K562 (cell line): ENCODE data around the gene DOCK3. TPM values are rescaled to one million over a fixed set of nuclear protein-coding genes. Genes with fewer than 3 reads are reported as not detected.

Source experiments
- ATAC-seq: fragments of 200-7000 bp; cut with Tn5 transposase; 3 replicates; pipeline ENCODE4 v1.9.1; 2020; ENCODE audit warnings: moderate library complexity
- BruUV-seq: library from RNA; stranded (reverse); fragments of 400-500 nt; replicated peaks from 2 replicates; lab custom pipeline; 2021; lab: Mats Ljungman, UMichigan
- CTCF ChIA-PET: fragments of 300-600 bp; formaldehyde crosslinking; extraction: SDS; loops from one replicate; lab custom pipeline; 2021; ENCODE audit warnings: low intra/inter-chr PET ratio; lab: Yijun Ruan, JAX
- POLR2A ChIA-PET: fragments of 300-600, 350-650 bp; sonication (Branson Sonifier 250); formaldehyde crosslinking; extraction: SDS; loops from one replicate; lab custom pipeline; 2021; ENCODE audit warnings: antibody characterized with exemption, inconsistent platforms; lab: Yijun Ruan, JAX
- DNase-seq, 4 experiments: peaks; one replicate each; pipeline versions ENCODE4 v3.0.0 to v3.0.0-alpha.2; 2011 to 2018; ENCODE audit warnings: low spot score in 3 of 4, mixed read lengths in 3 of 4; ENCODE audit errors: extremely low read depth in 1 of 4
- FAIRE-seq: peaks from 2 replicates; lab custom pipeline; 2011; peaks lifted over from hg19 to GRCh38; lab: Jason Lieb, UNC
- H2AFZ ChIP-seq: 2 replicates; pipeline ENCODE4 v1.6.0; 2011; ENCODE audit warnings: low read depth, low read length, control low read depth, inconsistent platforms
- H3K27ac ChIP-seq: fragments of 200-600 bp; 3 replicates; pipeline ENCODE4 v1.8.0; 2011; ENCODE audit warnings: low read depth, mild to moderate bottlenecking, control low read depth, inconsistent platforms, low read length, moderate library complexity, mixed read lengths; ENCODE audit errors: extremely low read depth
- H3K27me3 ChIP-seq, 2 experiments: fragments of 300-600 bp in 1 of 2; 2 replicates in 1 of 2; 3 replicates in 1 of 2; pipeline versions ENCODE4 v1.6.0 to v1.8.0; 2011; ENCODE audit warnings: inconsistent platforms in 2 of 2, low read length in 2 of 2, mild to moderate bottlenecking in 1 of 2, mixed read lengths in 1 of 2, moderate library complexity in 1 of 2; ENCODE audit not compliant: control insufficient read depth in 2 of 2, insufficient read depth in 2 of 2
- H3K36me3 ChIP-seq: fragments of 300-600 bp; 3 replicates; pipeline ENCODE4 v1.8.0; 2011; ENCODE audit warnings: mild to moderate bottlenecking, low read length, inconsistent platforms; ENCODE audit not compliant: control insufficient read depth, insufficient read depth
- H3K4me1 ChIP-seq, 2 experiments: fragments of 200-600 bp in 1 of 2; replicated peaks in 1 of 2; 2 replicates in 1 of 2; 3 replicates in 1 of 2; pipeline versions ENCODE4 v1.5.1 to v1.8.0; 2011; ENCODE audit warnings: inconsistent platforms in 2 of 2, low read length in 2 of 2, mild to moderate bottlenecking in 1 of 2, mixed read lengths in 1 of 2, moderate library complexity in 1 of 2; ENCODE audit not compliant: control insufficient read depth in 2 of 2, insufficient read depth in 2 of 2
- H3K4me2 ChIP-seq: 2 replicates; pipeline ENCODE4 v1.6.1; 2011; ENCODE audit warnings: low read length, control low read depth, inconsistent platforms, mixed read lengths; ENCODE audit not compliant: insufficient read depth
- H3K4me3 ChIP-seq: fragments of 200-600 bp; sonication (generic), shearing (Covaris generic); 2 replicates; pipeline ENCODE4 v1.5.1; 2016; ENCODE audit warnings: control low read depth, inconsistent platforms
- H3K79me2 ChIP-seq: fragments of 200-600 bp; 3 replicates; pipeline ENCODE4 v1.8.0; 2011; ENCODE audit warnings: low read length, inconsistent platforms; ENCODE audit not compliant: control insufficient read depth, insufficient read depth
- H3K9ac ChIP-seq, 2 experiments: 2 replicates each; pipeline versions ENCODE4 v1.6.0 to v1.6.1; 2011; ENCODE audit warnings: low read depth in 2 of 2, low read length in 2 of 2, control low read depth in 1 of 2, inconsistent platforms in 1 of 2, mild to moderate bottlenecking in 1 of 2, mixed read lengths in 1 of 2; ENCODE audit not compliant: insufficient read depth in 1 of 2
- H3K9me1 ChIP-seq: one replicate; pipeline ENCODE4 v1.6.0; 2011; ENCODE audit warnings: inconsistent platforms, mild to moderate bottlenecking, low read length, moderate library complexity; ENCODE audit not compliant: control insufficient read depth, insufficient read depth
- H3K9me3 ChIP-seq: replicated peaks from 2 replicates; pipeline ENCODE4 v1.5.1; 2011; ENCODE audit warnings: low read depth, low read length, inconsistent platforms; ENCODE audit not compliant: control insufficient read depth, insufficient read depth
- H4K20me1 ChIP-seq: replicated peaks from 2 replicates; pipeline ENCODE4 v1.6.1; 2011; ENCODE audit warnings: low read length, inconsistent platforms, mixed read lengths; ENCODE audit not compliant: control insufficient read depth, insufficient read depth
- CHCHD3 ChIP-seq: fragments of 250-450 bp; sonication (Bioruptor Pico); IDR thresholded peaks from 2 replicates; pipeline ENCODE4 v2.1.2; 2022; ENCODE audit warnings: mild to moderate bottlenecking
- E2F6 ChIP-seq, 2 experiments: IDR thresholded peaks; 2 replicates each; pipeline ENCODE4 v1.6.1; 2011; ENCODE audit warnings: borderline replicate concordance in 1 of 2, control low read depth in 1 of 2, low read depth in 1 of 2, low read length in 1 of 2, mild to moderate bottlenecking in 1 of 2, mixed read lengths in 1 of 2, moderate library complexity in 1 of 2; ENCODE audit not compliant: insufficient read depth in 1 of 2, insufficient read length in 1 of 2, poor library complexity in 1 of 2, severe bottlenecking in 1 of 2; ENCODE audit errors: extremely low read depth in 1 of 2
- HCFC1 ChIP-seq: IDR thresholded peaks from 2 replicates; pipeline ENCODE4 v1.6.1; 2012; ENCODE audit warnings: low read depth, low read length, improper control_type of control experiment
- HDGF ChIP-seq: fragments of 450-650 bp; IDR thresholded peaks from 2 replicates; pipeline ENCODE4 v1.6.1; 2016
- MLX ChIP-seq, 2 experiments: fragments of 450-650 bp in 1 of 2; sonication (generic) in 1 of 2; formaldehyde crosslinking; conservative IDR thresholded peaks; 2 replicates each; pipeline versions ENCODE4 v1.4.0 to v1.8.1; 2020 to 2022; ENCODE audit warnings: mild to moderate bottlenecking in 1 of 2, missing genetic modification reagents in 1 of 2
- POLR2AphosphoS5 ChIP-seq: IDR thresholded peaks from 2 replicates; pipeline ENCODE4 v1.6.1; 2011; ENCODE audit warnings: mild to moderate bottlenecking, low read depth, low read length, moderate library complexity; ENCODE audit not compliant: control insufficient read depth, insufficient read depth
- TAF7 ChIP-seq: fragments of 450-650 bp; IDR thresholded peaks from 2 replicates; pipeline ENCODE4 v1.6.1; 2016; ENCODE audit warnings: missing genetic modification characterization, missing compliant biosample characterization
- ZNF121 ChIP-seq: sonication (generic); formaldehyde crosslinking; conservative IDR thresholded peaks from 2 replicates; pipeline ENCODE4 v1.8.0; 2022; ENCODE audit warnings: missing genetic modification reagents
- ZNF140 ChIP-seq: fragments of 250-450 bp; sonication (Bioruptor Pico); IDR thresholded peaks from 2 replicates; pipeline ENCODE4 v1.8.0; 2021; ENCODE audit warnings: moderate library complexity, mild to moderate bottlenecking, inconsistent platforms
- ZNF696 ChIP-seq: fragments of 250-450 bp; sonication (Bioruptor Pico); conservative IDR thresholded peaks from 2 replicates; pipeline ENCODE4 v1.4.0; 2020; ENCODE audit warnings: mild to moderate bottlenecking, moderate library complexity
- ZNF785 ChIP-seq: fragments of 250-450 bp; sonication (Bioruptor Pico); IDR thresholded peaks from 2 replicates; pipeline ENCODE4 v1.4.0; 2020; ENCODE audit warnings: mild to moderate bottlenecking
- WGBS: fragments of 100-300 bp; shearing (Covaris generic); methylation state at CpG from one replicate; pipeline ENCODE4 v1.1.6; 2016; ENCODE audit warnings: low coverage, mixed read lengths; ENCODE audit not compliant: insufficient coverage; ENCODE audit errors: missing lambda C conversion rate; 5-methylcytosine and 5-hydroxymethylcytosine counted together
- in situ Hi-C: fragments of 300-500 bp; cut with MboI; formaldehyde crosslinking; loops from 4 replicates; pipeline ENCODE4 v1.15.0; 2018; ENCODE audit warnings: inconsistent platforms, mixed read lengths
- intact Hi-C: fragments of 100-400 bp; cut with micrococcal nuclease; formaldehyde crosslinking; loops from 2 replicates; pipeline ENCODE4 v1.14.2; 2022
- polyA plus RNA-seq, 8 experiments: library from polyadenylated mRNA; depleted of rRNA in 4 of 8; stranded (reverse) in 5 of 8; unstranded in 3 of 8; fragments of >200 nt; fragmentation: Nextera tagmentation in 2 of 8; fragmentation: Illumina TruSeq in 1 of 8; extraction: Ambion mirVana in 2 of 8; extraction: Trizol in 1 of 8; gene quantifications; 2 replicates each; pipeline versions ENCODE4 v1.2.1 to v1.2.3, GENCODE V29; 2011 to 2014; ENCODE audit warnings: inconsistent platforms in 1 of 8, missing spikeins in 1 of 8
- total RNA-seq, 7 experiments: library from RNA; depleted of rRNA in 6 of 7; stranded (reverse); fragments of >200 nt in 6 of 7; fragmentation: Illumina TruSeq in 2 of 7; extraction: Trizol in 2 of 7; gene quantifications; 2 replicates each; pipeline versions ENCODE4 v1.2.1 to v1.2.3, GENCODE V29; 2011 to 2021; ENCODE audit warnings: low replicate concordance in 1 of 7
- TF ChIP-seq, protein P1 (sequence below): sonication (generic); formaldehyde crosslinking; IDR thresholded peaks from 2 replicates; pipeline ENCODE4 v1.8.0; 2022; ENCODE audit warnings: missing genetic modification reagents, mild to moderate bottlenecking, borderline replicate concordance

Gene DOCK3
- total and polyA plus RNA-seq, 9 of the 15 experiments (the other 6 are each of a cell fraction or from before 2014, with no cell fraction given), result under 0.01 to 0.03 (median 0.01) TPM; not detected in 4

- TF ChIP-seq, protein P1, sequence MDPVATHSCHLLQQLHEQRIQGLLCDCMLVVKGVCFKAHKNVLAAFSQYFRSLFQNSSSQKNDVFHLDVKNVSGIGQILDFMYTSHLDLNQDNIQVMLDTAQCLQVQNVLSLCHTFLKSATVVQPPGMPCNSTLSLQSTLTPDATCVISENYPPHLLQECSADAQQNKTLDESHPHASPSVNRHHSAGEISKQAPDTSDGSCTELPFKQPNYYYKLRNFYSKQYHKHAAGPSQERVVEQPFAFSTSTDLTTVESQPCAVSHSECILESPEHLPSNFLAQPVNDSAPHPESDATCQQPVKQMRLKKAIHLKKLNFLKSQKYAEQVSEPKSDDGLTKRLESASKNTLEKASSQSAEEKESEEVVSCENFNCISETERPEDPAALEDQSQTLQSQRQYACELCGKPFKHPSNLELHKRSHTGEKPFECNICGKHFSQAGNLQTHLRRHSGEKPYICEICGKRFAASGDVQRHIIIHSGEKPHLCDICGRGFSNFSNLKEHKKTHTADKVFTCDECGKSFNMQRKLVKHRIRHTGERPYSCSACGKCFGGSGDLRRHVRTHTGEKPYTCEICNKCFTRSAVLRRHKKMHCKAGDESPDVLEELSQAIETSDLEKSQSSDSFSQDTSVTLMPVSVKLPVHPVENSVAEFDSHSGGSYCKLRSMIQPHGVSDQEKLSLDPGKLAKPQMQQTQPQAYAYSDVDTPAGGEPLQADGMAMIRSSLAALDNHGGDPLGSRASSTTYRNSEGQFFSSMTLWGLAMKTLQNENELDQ, result no peak
- TF ChIP-seq CHCHD3 (CRISPR knock-in tag), result no peak
- no peak for TF ChIP-seq ZNF140
- TF ChIP-seq ZNF696 (CRISPR knock-in tag), result no peak
- TF ChIP-seq MLX (CRISPR knock-in tag; conservative IDR thresholded peaks at IDR 0.05), result no peak
These were observed 599.3 kb downstream of the DOCK3 start (continued) for GRCh38 chr3:51274052-51274451.

DNA sequence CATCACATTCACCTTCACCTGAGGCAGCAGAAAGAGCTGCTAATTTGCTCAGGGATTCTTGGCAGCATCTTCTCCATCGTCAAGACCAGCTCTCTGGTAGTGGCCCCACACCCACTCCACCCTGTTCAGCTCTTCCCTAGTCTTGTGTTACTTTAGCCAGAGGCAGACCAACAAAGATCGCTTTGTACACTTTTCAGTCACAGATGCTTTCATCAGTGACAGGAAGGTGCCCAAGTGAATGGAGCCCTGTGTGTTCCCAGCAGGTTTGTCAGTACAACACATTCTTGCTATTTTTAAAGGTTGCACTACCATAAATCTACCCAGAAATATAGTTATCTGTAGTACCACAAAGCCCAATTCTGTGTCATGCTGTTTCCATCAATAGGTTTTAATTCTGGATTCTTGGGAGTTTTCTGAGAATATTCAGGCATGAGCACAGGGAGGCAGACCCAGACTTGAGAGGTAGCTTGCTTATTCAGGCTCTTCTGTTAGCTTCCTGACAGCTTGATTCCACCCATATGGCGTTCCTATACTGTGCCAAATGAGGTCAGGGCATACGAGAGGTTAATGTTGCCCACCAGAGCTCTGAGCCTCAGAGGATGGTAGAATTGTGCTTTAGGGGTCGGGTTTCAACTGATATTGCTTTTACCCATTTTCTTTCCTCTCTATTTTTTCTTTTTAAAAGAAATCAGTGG lies 600.5 kb downstream of the DOCK3 start:
- no peak overlapping the region for H3K4me2 ChIP-seq
- H4K20me1 ChIP-seq, result no peaks in the 10 kb centered on the region
- no peak for FAIRE-seq
- H3K4me3 ChIP-seq, result no peak overlapping the region
- no peak for DNase-seq
- POLR2A ChIA-PET, result no interaction called here
- no peaks in the 10 kb centered on the region for H3K4me1 ChIP-seq
- intact Hi-C loops, result no loop called here
- no TSS peak for BruUV-seq
- no peaks in the 10 kb centered on the region for H3K9me3 ChIP-seq
- no peaks in the 10 kb centered on the region for H3K79me2 ChIP-seq
- CTCF ChIA-PET, result no interaction called here
- H3K36me3 ChIP-seq, result no peaks in the 10 kb centered on the region
- no peaks in the 10 kb centered on the region for H3K9me1 ChIP-seq
- peaks cover 0 to 5% of the 10 kb centered on the region in 2 experiments; a peak in 1 of 5 replicates for H3K27me3 ChIP-seq
- TF ChIP-seq ZNF785 (CRISPR knock-in tag), result no peak
- no peak for TF ChIP-seq HCFC1
- TF ChIP-seq TAF7 (tag), result no peak
- no peak for TF ChIP-seq ZNF121 (CRISPR knock-in tag)
- TF ChIP-seq POLR2AphosphoS5, result no peak
- TF ChIP-seq HDGF, result no peak
- no peak for TF ChIP-seq E2F6 (IDR thresholded peaks at IDR 0.05; ENCODE audit: borderline replicate concordance in 1 of 2, extremely low read depth in 1 of 2, insufficient read depth in 1 of 2, insufficient read length in 1 of 2, low read depth in 1 of 2, low read length in 1 of 2, poor library complexity in 1 of 2, severe bottlenecking in 1 of 2)
- TF ChIP-seq, all 486 proteins: peak for 0
- Histone ChIP-seq H2AFZ (no peak overlapping the region), H3K27ac (no peak overlapping the region), H3K9ac (no peak overlapping the region)
- ATAC-seq, result no peak
- in situ Hi-C loops, result no loop called here
- WGBS, result 0% methylated on average over 4 of the region's 5 CpGs
